Mononuclear cell (primary cell): ENCODE data around the gene EMILIN2. TPM values are rescaled to one million over a fixed set of nuclear protein-coding genes. Genes with fewer than 3 reads are reported as not detected.
A peak's percentile ranks its signal among the peaks of the same experiment; 100 is the strongest.
"Not testable (repeated sequence)": the region's sequence is repeated elsewhere in the genome, so short reads cannot be mapped to it uniquely, and the experiment has no call there.

Source experiments
- H3K27me3 ChIP-seq: 2 replicates; pipeline ENCODE4 v1.6.0; 2011; ENCODE audit warnings: low read length, control low read depth; ENCODE audit not compliant: insufficient read depth
- H3K4me1 ChIP-seq: 2 replicates; pipeline ENCODE4 v1.5.1; 2011; ENCODE audit warnings: mild to moderate bottlenecking, low read length, control low read depth; ENCODE audit not compliant: insufficient read depth
- H3K4me3 ChIP-seq: 2 replicates; pipeline ENCODE4 v1.5.1; 2011; ENCODE audit warnings: mild to moderate bottlenecking, low read length, moderate library complexity
- H3K9me3 ChIP-seq: 2 replicates; pipeline ENCODE4 v1.5.1; 2011; ENCODE audit warnings: low read depth, mild to moderate bottlenecking, control low read depth, low read length
- total RNA-seq: library from RNA; depleted of rRNA; stranded (reverse); fragments of >200 nt; gene quantifications from one replicate; pipeline ENCODE4 v1.2.3, GENCODE V29; 2012

EMILIN2 gene
- 37.4 TPM for total RNA-seq

GRCh38 chr18:2846636-2847316 lies at the start of gene EMILIN2:
TSS of gene EMILIN2 (plus strand) at chr18:2847006. CDS start at chr18:2847189, 183 bp downstream.
- H3K4me3 ChIP-seq: peak within 1 kb of the TSS; percentile 69
- H3K9me3 ChIP-seq: no peaks in the 10 kb centered on the region
- peaks cover 67% of the 10 kb centered on the region for H3K4me1 ChIP-seq
- peaks cover 18% of the 10 kb centered on the region for H3K27me3 ChIP-seq

- Histone ChIP-seq H3K4me3 (no peak overlapping the region), H3K4me1 (no peaks in the 10 kb centered on the region), H3K9me3 (no peaks in the 10 kb centered on the region), H3K27me3 (no peaks in the 10 kb centered on the region)
Observed at GRCh38 chr18:2797951-2798350, 48.9 kb upstream of the EMILIN2 start.

DNA sequence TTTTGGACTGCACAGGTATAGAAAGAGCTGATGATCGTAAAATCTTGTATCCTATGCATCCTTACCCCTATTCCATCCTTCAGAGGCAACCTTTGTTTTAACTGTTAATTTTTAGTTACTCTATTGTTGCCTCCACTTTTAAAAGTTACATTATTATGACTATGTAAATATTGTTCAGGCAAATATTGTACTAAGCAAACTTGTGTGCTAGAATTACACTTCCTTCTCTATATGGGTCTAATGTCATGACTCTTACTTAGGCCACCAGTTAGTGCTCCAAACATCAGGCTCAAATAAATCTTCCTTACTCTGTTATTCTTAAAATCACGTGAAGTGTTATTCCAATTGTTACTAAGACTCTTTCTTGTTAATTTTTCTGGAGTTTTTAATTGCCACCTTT lies 47.4 kb upstream of the EMILIN2 start:
- Histone ChIP-seq H3K27me3 (no peaks in the 10 kb centered on the region), H3K4me3 (no peak overlapping the region), H3K4me1 (no peaks in the 10 kb centered on the region), H3K9me3 (no peaks in the 10 kb centered on the region)

DNA sequence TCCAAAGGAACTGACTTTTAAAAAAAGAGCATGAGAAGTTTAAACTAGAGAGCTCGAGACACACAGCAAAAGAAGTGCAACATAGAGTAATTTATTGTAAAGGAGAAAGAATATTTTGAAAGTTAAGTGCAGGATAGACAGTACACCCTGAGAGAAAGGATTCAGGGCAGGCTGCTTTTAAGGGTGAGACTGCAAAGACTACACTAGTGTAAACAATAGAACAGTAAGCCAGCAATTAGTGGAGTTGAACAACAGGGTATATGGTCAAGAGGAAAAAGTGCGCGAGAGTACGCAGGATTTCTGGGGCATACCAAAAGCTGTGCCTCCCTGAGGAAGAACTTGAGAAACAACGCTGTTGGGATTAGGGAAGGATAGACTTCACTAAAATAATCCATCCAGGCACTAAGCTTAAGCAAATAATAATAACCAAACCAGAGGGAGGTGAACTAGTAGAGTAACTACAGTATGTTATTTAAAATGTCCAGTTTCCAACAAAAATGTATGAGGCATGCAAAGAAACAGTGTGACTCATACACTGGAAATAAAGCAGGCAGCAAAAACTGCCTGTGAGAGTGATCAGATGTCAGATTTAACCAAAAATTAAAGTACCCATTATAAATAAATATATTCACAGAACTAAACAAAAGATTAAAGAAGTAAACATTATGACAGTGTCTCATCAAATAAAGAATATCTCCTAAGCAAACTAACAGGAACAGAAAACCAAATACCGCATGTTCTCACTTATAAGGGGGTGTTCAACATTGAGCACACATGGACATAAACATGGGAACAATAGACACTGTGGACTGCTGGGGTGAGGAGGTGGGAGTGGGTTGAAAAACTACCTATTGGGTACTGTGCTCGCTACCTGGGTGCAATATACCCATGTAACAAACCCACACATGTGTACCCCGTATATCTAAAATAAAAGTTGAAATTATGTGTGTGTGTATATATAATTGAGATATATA lies 40.5 kb upstream of the EMILIN2 start:
- Histone ChIP-seq H3K4me1 (no peaks in the 10 kb centered on the region), H3K27me3 (no peaks in the 10 kb centered on the region), H3K4me3 (no peak overlapping the region), H3K9me3 (peaks cover 6% of the 10 kb centered on the region)

GRCh38 chr18:2808640-2809039 lies 38.2 kb upstream of the EMILIN2 start:
- peaks cover 16% of the 10 kb centered on the region for H3K9me3 ChIP-seq
- H3K4me1 ChIP-seq, H3K27me3 ChIP-seq, H3K4me3 ChIP-seq: not testable (repeated sequence)

- H3K4me3 ChIP-seq, H3K4me1 ChIP-seq, H3K27me3 ChIP-seq: not testable (repeated sequence)
- peaks cover 16% of the 10 kb centered on the region for H3K9me3 ChIP-seq
Observed at GRCh38 chr18:2809666-2810183, 37.1 kb upstream of the EMILIN2 start.

DNA sequence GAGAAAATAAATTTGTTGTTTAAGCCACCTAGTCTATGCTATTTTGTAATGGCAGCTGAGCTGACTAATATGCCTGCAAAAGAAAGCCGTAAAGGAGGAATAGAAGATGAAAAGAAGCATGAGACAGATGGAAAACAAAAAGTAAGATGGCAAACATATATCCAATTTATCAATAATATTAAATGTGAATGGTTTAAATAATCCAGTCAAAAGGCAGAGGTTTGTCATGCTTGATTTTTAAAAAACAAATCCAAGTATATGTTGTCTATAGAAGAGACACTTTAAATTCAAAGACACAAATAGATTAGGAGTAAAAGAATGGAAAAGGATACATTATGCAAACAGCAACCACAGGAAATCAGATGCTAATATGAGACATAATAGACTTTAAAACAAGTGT lies 35.4 kb upstream of the EMILIN2 start:
- H3K9me3 ChIP-seq: peaks cover 16% of the 10 kb centered on the region
- H3K4me3 ChIP-seq: no peak overlapping the region
- H3K27me3 ChIP-seq: no peaks in the 10 kb centered on the region
- H3K4me1 ChIP-seq: no peaks in the 10 kb centered on the region

- H3K4me1 ChIP-seq: no peaks in the 10 kb centered on the region
- peaks cover 16% of the 10 kb centered on the region for H3K9me3 ChIP-seq
- H3K27me3 ChIP-seq: no peaks in the 10 kb centered on the region
- H3K4me3 ChIP-seq: no peak overlapping the region
Observed at GRCh38 chr18:2814928-2815327, 31.9 kb upstream of the EMILIN2 start.

- no peaks in the 10 kb centered on the region for H3K9me3 ChIP-seq
- no peak overlapping the region for H3K4me3 ChIP-seq
- H3K4me1 ChIP-seq: no peaks in the 10 kb centered on the region
- no peaks in the 10 kb centered on the region for H3K27me3 ChIP-seq
Observed at GRCh38 chr18:2818281-2818680, 28.5 kb upstream of the EMILIN2 start.

GRCh38 chr18:2821695-2822094 lies 25.1 kb upstream of the EMILIN2 start:
- Histone ChIP-seq H3K4me1 (no peaks in the 10 kb centered on the region), H3K9me3 (no peaks in the 10 kb centered on the region)

DNA sequence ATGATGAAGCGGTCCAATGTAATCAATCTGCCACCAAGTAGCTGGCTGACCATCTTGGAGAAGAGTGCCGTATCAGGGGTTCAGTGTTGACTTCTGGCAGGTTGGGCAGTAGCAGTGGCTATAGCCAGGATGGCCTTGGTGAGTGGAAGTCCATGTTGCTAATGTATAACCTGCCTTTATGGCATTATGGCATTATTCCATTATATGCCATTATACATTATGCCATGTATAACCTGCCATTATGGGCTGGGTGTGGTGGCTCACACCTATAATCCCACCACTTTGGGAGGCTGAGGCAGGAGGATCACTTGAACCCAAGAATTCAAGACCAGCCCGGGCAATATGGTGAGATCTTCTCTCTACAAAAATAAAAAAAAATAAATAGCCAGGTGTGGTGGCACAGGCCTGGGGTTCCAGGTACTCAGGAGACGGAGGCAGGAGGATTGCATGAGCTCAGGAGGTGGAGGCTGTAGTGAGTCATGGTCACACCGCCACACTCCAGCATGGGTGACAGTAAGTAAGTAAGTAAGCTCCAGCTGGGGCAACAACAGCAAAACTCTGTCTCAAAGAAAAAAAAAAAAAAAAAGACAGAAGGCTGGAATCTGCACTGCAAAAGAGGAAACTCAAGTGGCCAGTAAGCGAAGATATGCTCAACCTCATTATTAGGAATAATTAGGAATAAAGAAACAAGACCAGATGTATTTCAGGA lies 24.4 kb upstream of the EMILIN2 start:
- Histone ChIP-seq H3K4me1 (no peaks in the 10 kb centered on the region), H3K27me3 (no peaks in the 10 kb centered on the region), H3K9me3 (no peaks in the 10 kb centered on the region), H3K4me3 (no peak overlapping the region)

More at GRCh38 chr18:2821695-2822094, 25.1 kb upstream of the EMILIN2 start:
- no peaks in the 10 kb centered on the region for H3K27me3 ChIP-seq
- H3K4me3 ChIP-seq: no peak overlapping the region

DNA sequence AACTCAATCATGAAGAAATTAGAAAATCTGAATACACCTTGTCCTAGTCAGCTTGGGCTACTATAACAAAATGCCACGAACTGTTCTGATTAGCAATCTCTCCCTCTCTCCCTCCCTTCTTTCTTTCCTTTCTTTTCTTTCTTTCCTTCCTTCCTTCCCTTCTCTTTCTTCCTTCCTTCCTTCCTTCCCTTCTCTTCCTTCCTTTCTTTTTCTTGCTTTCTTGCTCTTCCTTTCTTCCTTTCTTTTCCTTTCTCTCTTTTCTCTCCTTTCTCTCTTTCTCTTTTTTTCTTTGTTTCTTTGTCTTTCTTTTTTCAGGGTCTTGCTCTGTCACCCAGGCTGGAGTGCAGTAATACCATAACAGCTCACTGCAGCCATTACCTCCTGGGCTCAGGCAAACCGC lies 23.6 kb upstream of the EMILIN2 start:
- H3K27me3 ChIP-seq: no peaks in the 10 kb centered on the region
- no peak overlapping the region for H3K4me3 ChIP-seq
- H3K9me3 ChIP-seq: no peaks in the 10 kb centered on the region
- H3K4me1 ChIP-seq: no peaks in the 10 kb centered on the region

DNA sequence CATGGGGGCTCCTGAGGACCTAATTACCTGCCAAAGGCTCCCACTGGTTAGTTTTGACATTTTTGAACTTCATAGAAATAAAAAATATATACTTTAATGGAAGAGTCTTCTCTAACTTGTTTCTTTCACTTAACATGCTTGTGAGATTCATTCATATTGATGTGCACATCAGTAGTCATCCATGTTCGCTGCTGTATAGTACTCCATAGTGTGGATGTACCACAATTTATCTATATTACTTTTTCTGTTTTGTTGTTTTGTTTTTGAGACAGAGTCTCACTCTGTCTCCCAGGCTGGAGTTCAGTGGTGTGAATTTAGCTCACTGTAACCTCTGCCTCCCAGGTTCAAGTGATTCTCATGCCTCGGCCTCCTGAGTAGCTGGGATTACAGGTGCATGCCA lies 22.8 kb upstream of the EMILIN2 start:
- H3K9me3 ChIP-seq: no peaks in the 10 kb centered on the region
- H3K4me3 ChIP-seq: no peak overlapping the region
- no peaks in the 10 kb centered on the region for H3K4me1 ChIP-seq
- H3K27me3 ChIP-seq: no peaks in the 10 kb centered on the region

DNA sequence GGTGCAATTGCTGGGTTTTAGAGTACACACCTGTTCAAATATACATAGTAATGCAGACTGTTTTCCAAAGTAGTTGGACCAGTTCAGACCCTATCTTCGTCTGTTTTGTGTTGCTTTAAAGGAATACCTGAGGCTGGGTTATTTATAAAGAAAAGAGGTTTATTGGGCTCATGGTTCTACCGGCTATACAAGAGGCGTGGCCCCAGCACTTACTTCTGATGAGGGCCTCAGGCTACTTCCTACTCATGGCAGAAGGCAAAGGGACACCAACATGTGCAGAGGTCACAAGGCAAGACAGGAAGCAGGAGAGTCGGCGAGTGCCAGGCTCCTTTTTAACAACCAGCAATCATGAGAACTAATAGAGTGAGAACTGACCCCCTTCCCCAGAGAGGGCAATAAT lies 21.9 kb upstream of the EMILIN2 start:
- Histone ChIP-seq H3K4me1 (no peaks in the 10 kb centered on the region), H3K27me3 (no peaks in the 10 kb centered on the region)

More for the DNA sequence above, 21.9 kb upstream of the EMILIN2 start:
- Histone ChIP-seq H3K4me3 (no peak overlapping the region), H3K9me3 (no peaks in the 10 kb centered on the region)
